ENCODE data around the gene TFAP2E. TPM values are rescaled to one million over a fixed set of nuclear protein-coding genes. Genes with fewer than 3 reads are reported as not detected.
A peak's percentile ranks its signal among the peaks of the same experiment; 100 is the strongest.

The TFAP2E gene
- total and polyA plus RNA-seq, 4 donors = 0.07 to 0.21 (median 0.09) TPM

DNA sequence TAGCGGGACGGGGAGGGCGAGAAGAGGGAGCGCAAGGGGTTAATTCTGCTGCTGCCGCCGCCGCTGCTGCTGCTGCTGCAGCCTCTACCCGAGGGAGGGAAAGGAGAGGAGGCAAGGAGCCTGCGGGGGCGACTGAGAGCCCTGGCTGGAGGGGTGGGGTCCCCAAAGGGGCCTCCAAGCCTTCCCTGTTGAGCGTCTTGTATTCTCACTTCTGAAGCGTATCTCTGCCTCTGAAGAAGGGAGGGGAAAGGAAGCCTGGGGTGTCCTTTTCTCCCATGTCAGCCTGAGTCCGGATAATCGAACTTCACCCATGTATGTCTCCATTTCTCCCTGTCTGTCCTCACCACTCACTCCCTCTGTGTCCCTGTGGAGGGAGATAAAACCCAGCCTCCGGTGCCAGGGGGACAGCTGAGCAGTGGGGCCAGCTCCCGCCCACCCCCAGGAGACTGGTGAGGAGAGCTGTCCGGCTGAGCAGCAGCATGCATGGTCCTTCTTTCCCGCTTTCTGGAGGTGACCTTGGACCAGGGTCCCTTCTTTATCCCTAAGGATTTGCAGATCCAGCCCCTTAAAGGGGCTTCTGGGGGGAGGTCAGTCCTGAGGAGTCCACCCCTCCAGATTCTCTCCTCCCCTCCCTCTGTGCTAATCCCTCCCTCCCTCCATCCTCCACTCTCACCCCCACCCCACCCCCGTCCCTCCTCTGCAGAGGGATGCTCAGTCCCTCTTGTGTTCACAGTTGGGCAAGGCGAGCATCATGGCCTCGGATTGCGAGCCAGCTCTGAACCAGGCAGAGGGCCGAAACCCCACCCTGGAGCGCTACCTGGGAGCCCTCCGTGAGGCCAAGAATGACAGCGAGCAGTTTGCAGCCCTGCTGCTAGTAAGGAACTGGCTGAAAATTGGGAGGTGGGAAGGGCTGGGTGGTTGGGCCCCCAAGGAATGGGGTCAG, 14.5 kb upstream of the TFAP2E start:
- no peaks in the 10 kb centered on the region for H3K9me3 ChIP-seq (ENCODE audit: control insufficient read depth in 4 of 4, low read length in 3 of 4)
- no peak for DNase-seq (ENCODE audit: low spot score)
- H3K9ac ChIP-seq (ENCODE audit: low read depth in 1 of 2, low read length in 2 of 2) = peak overlapping the region; percentile 28 to 36
- no peaks in the 10 kb centered on the region for H3K27me3 ChIP-seq (ENCODE audit: control insufficient read depth in 4 of 4, insufficient read depth in 4 of 4, low read length in 3 of 4)
- H3K27ac ChIP-seq (ENCODE audit: low read depth in 1 of 2, low read length in 2 of 2) = peak overlapping the region in 1 of 2 donors; percentile 99
- peaks cover 2 to 58% (median 46%) of the 10 kb centered on the region in 4 donors for H3K4me1 ChIP-seq (ENCODE audit: control insufficient read depth in 4 of 4, insufficient read depth in 4 of 4, low read length in 3 of 4)
- peaks cover under 1 to 4% (median 3%) of the 10 kb centered on the region in 4 donors for H3K36me3 ChIP-seq (ENCODE audit: control insufficient read depth in 4 of 4, insufficient read depth in 3 of 4, low read depth in 1 of 4, low read length in 3 of 4)
- TF ChIP-seq, protein P1, sequence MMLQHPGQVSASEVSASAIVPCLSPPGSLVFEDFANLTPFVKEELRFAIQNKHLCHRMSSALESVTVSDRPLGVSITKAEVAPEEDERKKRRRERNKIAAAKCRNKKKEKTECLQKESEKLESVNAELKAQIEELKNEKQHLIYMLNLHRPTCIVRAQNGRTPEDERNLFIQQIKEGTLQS (IDR thresholded peaks at IDR 0.05) = no peak
- no peak for TF ChIP-seq RAD21 (IDR thresholded peaks at IDR 0.05)
- no peak for TF ChIP-seq NR2F2 (IDR thresholded peaks at IDR 0.05)
- no peak for TF ChIP-seq SP1 (IDR thresholded peaks at IDR 0.05)
- TF ChIP-seq FOXA2 (IDR thresholded peaks at IDR 0.05) = no peak
- H3K4me3 ChIP-seq (ENCODE audit: low read depth in 1 of 3, low read length in 3 of 3) = peak overlapping the region in 2 of 3 donors; percentile 88 to 96
- WGBS = 45% methylated on average over 26 of the region's 26 CpGs

DNA sequence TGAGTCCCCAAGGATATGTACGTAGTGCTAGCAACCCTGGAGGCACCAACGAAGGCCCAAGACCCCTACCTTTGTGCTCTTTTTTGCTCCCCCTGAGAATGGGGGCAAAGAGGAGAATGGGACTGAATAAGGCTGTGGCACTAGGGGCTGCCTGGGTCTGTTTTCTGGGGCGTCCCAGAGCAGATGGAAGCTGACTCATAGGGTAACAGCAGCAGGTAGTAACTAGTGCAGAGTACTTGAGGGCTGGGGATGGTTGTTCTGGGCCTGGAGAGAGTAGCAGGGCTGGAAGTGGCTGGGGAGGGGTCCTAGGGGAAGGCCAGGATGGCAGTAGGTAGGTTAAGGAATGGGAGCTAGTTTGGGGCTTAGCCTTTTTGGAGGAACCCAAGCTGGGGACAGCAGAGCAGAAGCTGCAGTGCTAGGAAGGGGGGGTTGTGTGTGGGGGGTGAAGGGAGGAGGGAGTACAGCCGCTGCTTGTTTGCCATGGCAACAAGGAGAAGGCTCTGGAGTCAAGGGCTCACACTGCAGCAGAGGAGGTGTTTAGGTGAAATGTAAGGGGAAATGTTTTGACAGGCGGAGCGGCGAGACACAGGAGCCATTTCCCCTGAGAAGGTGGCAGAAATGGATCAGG, 13.7 kb upstream of the TFAP2E start:
- H3K9ac ChIP-seq (ENCODE audit: low read depth in 1 of 2, low read length in 2 of 2) = no peak overlapping the region
- DNase-seq (ENCODE audit: low spot score) = no peak
- H3K27me3 ChIP-seq (ENCODE audit: control insufficient read depth in 4 of 4, insufficient read depth in 4 of 4, low read length in 3 of 4) = no peaks in the 10 kb centered on the region
- H3K4me3 ChIP-seq (ENCODE audit: low read depth in 1 of 3, low read length in 3 of 3) = no peak overlapping the region
- peaks cover 2 to 50% (median 40%) of the 10 kb centered on the region in 4 donors for H3K4me1 ChIP-seq (ENCODE audit: control insufficient read depth in 4 of 4, insufficient read depth in 4 of 4, low read length in 3 of 4)
- 89% methylated on average over 7 of the region's 7 CpGs for WGBS
- H3K9me3 ChIP-seq (ENCODE audit: control insufficient read depth in 4 of 4, low read length in 3 of 4) = no peaks in the 10 kb centered on the region
- TF ChIP-seq JUND (IDR thresholded peaks at IDR 0.05) = no peak
- TF ChIP-seq, protein P2, sequence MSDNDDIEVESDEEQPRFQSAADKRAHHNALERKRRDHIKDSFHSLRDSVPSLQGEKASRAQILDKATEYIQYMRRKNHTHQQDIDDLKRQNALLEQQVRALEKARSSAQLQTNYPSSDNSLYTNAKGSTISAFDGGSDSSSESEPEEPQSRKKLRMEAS (IDR thresholded peaks at IDR 0.05) = no peak
- TF ChIP-seq RXRA (IDR thresholded peaks at IDR 0.05) = no peak
- TF ChIP-seq FOXA2 (IDR thresholded peaks at IDR 0.05) = no peak
- TF ChIP-seq HNF4A (conservative IDR thresholded peaks at IDR 0.05) = no peak
- TF ChIP-seq EGR1 (IDR thresholded peaks at IDR 0.05; ENCODE audit: low read depth in 2 of 2) = no peak
- no peak for TF ChIP-seq RAD21 (IDR thresholded peaks at IDR 0.05)
- TF ChIP-seq, protein P3, sequence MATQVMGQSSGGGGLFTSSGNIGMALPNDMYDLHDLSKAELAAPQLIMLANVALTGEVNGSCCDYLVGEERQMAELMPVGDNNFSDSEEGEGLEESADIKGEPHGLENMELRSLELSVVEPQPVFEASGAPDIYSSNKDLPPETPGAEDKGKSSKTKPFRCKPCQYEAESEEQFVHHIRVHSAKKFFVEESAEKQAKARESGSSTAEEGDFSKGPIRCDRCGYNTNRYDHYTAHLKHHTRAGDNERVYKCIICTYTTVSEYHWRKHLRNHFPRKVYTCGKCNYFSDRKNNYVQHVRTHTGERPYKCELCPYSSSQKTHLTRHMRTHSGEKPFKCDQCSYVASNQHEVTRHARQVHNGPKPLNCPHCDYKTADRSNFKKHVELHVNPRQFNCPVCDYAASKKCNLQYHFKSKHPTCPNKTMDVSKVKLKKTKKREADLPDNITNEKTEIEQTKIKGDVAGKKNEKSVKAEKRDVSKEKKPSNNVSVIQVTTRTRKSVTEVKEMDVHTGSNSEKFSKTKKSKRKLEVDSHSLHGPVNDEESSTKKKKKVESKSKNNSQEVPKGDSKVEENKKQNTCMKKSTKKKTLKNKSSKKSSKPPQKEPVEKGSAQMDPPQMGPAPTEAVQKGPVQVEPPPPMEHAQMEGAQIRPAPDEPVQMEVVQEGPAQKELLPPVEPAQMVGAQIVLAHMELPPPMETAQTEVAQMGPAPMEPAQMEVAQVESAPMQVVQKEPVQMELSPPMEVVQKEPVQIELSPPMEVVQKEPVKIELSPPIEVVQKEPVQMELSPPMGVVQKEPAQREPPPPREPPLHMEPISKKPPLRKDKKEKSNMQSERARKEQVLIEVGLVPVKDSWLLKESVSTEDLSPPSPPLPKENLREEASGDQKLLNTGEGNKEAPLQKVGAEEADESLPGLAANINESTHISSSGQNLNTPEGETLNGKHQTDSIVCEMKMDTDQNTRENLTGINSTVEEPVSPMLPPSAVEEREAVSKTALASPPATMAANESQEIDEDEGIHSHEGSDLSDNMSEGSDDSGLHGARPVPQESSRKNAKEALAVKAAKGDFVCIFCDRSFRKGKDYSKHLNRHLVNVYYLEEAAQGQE (IDR thresholded peaks at IDR 0.05) = no peak
- TF ChIP-seq, protein P1 (IDR thresholded peaks at IDR 0.05) = no peak
- no peak for TF ChIP-seq GABPA (IDR thresholded peaks at IDR 0.05 in 1 of 2, conservative IDR thresholded peaks at IDR 0.05 in 1 of 2)
- no peak for TF ChIP-seq YY1 (IDR thresholded peaks at IDR 0.05)
- TF ChIP-seq, protein P4, sequence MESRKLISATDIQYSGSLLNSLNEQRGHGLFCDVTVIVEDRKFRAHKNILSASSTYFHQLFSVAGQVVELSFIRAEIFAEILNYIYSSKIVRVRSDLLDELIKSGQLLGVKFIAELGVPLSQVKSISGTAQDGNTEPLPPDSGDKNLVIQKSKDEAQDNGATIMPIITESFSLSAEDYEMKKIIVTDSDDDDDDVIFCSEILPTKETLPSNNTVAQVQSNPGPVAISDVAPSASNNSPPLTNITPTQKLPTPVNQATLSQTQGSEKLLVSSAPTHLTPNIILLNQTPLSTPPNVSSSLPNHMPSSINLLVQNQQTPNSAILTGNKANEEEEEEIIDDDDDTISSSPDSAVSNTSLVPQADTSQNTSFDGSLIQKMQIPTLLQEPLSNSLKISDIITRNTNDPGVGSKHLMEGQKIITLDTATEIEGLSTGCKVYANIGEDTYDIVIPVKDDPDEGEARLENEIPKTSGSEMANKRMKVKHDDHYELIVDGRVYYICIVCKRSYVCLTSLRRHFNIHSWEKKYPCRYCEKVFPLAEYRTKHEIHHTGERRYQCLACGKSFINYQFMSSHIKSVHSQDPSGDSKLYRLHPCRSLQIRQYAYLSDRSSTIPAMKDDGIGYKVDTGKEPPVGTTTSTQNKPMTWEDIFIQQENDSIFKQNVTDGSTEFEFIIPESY (IDR thresholded peaks at IDR 0.05) = no peak
- TF ChIP-seq FOXA1 (IDR thresholded peaks at IDR 0.05) = no peak
- no peak for TF ChIP-seq SP1 (IDR thresholded peaks at IDR 0.05)
- no peak for TF ChIP-seq HNF4G (IDR thresholded peaks at IDR 0.05)
- TF ChIP-seq TAF1 (conservative IDR thresholded peaks at IDR 0.05) = no peak
- no peak overlapping the region for H3K27ac ChIP-seq (ENCODE audit: low read depth in 1 of 2, low read length in 2 of 2)
- H3K36me3 ChIP-seq (ENCODE audit: control insufficient read depth in 4 of 4, insufficient read depth in 3 of 4, low read depth in 1 of 4, low read length in 3 of 4) = peaks cover 0 to 4% (median 3%) of the 10 kb centered on the region in 4 donors
